Right kidney (tissue), 1 donor: ENCODE data around the gene FCN3.
A peak's percentile ranks its signal among the peaks of the same experiment; 100 is the strongest.

Experiments used
- DNase-seq: peaks from one replicate; pipeline ENCODE4 v3.0.0-alpha.2; 2016

FCN3 gene

DNA sequence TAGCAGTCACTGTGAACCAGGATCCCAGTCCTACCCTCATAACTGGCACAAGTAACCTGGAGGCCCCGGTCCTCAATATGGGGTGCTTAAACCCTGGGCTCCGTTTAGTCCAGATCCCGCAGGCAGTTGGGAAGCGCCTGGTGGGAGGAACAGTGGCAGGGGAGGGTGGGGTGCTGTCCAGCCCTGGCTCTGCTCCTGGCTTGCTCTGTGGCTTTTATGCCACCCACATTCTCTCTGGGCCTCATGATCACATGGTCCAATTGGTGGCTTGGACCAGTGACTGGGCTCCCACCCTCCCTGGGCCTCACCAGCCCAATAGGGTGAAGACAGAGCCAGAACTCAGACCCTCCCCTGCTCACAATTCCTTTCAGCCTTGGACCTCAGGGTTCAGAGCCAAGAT is 5.6 kb upstream of the FCN3 start:
- no peak for DNase-seq

- DNase-seq = no peak
Observed at GRCh38 chr1:27379564-27380122, 5.0 kb upstream of the FCN3 start.

- no peak for DNase-seq
Observed at GRCh38 chr1:27377760-27378495, 3.3 kb upstream of the FCN3 start.

GRCh38 chr1:27372808-27373690 is 1.6 kb downstream of the FCN3 start:
- no peak for DNase-seq

- DNase-seq = no peak
Observed at GRCh38 chr1:27372022-27372807, 2.4 kb downstream of the FCN3 start.

- DNase-seq = no peak
Observed at GRCh38 chr1:27368869-27369582, 5.6 kb downstream of the FCN3 start.

DNA sequence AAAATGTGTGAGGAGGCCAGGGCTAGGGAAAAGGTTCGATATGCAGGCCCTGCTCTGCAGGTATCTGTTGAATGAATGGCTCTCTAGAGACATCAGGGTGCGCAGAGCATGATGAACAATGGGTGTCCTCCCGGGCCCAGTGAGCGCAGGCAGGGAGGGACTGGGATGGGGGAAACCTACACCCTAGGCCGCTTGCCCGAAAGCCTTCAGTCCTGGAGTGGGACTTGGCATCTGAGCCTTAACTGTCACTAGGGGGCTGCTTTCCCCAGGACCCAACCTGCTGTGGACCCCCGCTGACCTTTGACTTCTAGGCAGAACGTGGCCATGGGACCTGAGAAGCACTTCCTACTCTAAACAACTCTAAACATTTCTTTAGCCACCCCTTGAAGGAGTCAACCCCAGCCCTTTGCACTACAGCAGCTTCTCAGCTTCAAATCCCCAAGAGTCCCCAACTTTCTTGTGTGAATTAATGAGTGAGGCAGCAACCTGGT is 7.4 kb downstream of the FCN3 start:
- DNase-seq = no peak

- peak; percentile 80 for DNase-seq
Observed at GRCh38 chr1:27366411-27367159, 8.0 kb downstream of the FCN3 start, which contains the start of gene MAP3K6. TSS of gene MAP3K6 (minus strand) at chr1:27366961. CDS start at chr1:27366597, 364 bp downstream.

GRCh38 chr1:27366113-27366410 is 8.6 kb downstream of the FCN3 start:
- DNase-seq = peak; percentile 84

- peak; percentile 82 for DNase-seq
Observed at GRCh38 chr1:27365372-27366112, 9.1 kb downstream of the FCN3 start.

GRCh38 chr1:27364696-27365371 is 9.8 kb downstream of the FCN3 start:
- no peak for DNase-seq

- DNase-seq = no peak
Observed at GRCh38 chr1:27363766-27364695, 10.6 kb downstream of the FCN3 start.

DNA sequence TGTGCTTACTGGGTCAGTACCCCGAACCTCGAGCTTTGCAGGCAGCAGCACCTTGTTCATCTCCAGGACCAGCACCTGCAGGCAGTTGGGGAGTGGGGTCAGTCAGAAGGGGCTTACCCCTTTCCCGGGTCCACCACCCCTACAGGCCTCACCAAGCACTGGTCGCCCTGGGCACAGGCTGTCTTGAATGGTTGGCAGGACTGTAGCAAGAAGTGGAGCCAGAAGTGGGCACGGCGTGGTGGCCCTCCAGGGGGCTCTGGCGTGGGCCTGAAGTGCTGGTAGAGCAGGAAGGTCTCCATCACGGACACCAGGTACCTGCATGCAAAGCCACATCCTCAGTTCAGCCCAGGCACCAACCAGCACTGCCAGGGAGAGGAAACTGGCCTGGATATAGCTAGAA is 13.1 kb downstream of the FCN3 start:
- no peak for DNase-seq

- DNase-seq = no peak
Observed at GRCh38 chr1:27361044-27361402, 13.6 kb downstream of the FCN3 start.

DNA sequence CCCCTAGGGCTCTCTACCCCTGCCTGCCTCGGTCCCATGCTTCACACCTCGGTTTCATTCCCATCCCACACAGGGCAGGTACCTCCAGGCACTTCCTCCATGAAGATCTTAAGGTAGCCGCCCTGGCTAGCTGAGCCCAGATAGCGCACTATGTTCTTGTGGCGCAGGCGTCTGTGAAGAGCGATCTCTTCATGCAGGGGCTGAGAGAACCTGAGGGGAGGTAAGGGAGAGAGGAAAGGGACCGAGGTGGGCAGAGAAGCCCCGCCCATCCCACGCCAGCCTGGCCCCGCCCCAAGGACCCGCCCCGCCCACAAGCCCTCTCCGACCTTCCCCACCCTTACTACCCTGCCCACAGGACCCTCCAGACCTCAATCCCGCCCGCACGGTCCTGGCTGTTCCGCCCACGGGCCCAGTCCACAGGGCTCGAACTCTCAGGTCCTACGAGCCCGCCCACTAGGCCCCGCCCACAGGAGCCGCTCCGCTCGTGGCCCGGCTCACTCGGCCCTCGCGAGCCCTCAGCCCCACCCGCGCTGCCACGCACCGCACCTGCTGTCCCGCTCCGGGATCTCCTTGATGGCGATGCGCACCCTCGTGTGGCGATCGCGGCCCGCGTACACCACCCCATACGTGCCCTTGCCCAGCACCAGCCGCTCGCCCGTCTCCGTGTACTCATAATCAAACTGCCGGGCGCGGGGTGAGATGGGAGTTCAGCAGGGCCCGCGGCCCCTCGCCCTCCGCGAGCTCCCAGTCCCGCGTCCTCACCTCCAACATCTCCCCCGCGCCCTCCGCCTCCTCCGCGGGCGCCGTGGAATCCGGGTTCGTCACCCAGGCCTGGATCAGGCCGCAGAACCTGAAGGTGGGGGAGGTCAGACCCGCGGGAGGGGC is 14.2 kb downstream of the FCN3 start:
- DNase-seq = no peak

DNA sequence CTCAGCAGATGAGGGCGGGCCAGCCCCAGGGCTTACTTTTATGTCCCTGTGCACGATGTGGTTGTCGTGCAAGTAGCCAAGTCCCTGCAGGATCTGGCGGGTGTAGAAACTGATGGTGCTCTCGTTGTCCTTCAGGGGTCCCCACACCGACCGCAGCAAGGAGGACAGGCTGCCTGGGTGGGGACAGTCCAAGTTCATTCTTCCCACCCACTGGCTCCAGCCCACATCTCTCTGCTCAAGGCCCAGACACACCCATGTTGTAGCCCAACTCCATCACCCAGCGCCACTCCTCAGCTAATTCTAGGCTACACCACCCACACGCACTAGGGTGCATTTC is 14.8 kb downstream of the FCN3 start:
- no peak for DNase-seq

- no peak for DNase-seq
Observed at GRCh38 chr1:27358928-27359313, 15.7 kb downstream of the FCN3 start.
